VCaP (cell line): Measurements from ENCODE around the gene BOD1L2.

Source experiments
- H3K27ac ChIP-seq: fragments of 450-650 bp; 2 replicates; pipeline ENCODE4 v1.5.1; 2017
- CTCF ChIP-seq: fragments of 450-650 bp; conservative IDR thresholded peaks from 2 replicates; pipeline ENCODE4 v1.5.1; 2017; ENCODE audit warnings: mild to moderate bottlenecking, moderate library complexity

Gene BOD1L2

GRCh38 chr18:57125627-57126026, 21.3 kb upstream of the BOD1L2 start:
- TF ChIP-seq CTCF, result no peak
- no peak overlapping the region for H3K27ac ChIP-seq

DNA sequence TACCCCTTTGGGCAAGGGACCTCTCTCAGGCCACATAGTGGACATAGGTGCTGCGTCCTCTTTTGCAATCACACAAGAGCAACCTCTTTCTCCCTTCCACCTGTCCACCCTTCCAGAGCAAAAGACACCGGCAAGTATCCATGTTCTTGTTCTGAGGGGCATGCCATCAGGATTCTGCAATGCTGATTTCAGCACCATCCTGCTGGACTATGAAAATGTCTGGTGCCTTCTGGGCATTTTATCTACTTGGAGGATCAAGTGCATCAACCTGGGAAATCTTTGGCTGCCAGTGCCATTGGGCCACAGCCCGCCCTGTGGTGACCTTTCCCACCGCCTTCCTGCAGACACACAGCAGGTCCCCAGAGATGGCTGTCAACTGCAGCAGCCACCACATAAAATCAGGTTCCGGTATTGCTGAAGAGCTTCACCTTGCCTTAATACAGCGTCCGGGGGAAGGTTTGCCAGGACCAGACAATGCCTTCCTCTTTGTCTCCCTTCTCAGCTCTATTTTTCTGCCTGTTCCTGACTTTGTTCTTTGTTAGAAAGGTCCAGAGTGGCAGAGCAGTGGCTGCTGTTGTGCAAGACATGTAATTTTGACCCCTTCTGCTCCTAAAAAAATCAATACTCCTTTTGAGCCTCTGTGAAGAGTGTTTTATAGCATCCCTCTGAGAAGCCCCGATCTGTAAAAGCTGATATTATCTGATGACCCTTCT, 18.5 kb upstream of the BOD1L2 start:
- TF ChIP-seq CTCF, result no peak
- H3K27ac ChIP-seq, result no peak overlapping the region

- TF ChIP-seq CTCF, result no peak
Observed at GRCh38 chr18:57131101-57131500, 15.8 kb upstream of the BOD1L2 start.

GRCh38 chr18:57131782-57132181, 15.1 kb upstream of the BOD1L2 start:
- H3K27ac ChIP-seq, result no peak overlapping the region
- TF ChIP-seq CTCF, result no peak

More at GRCh38 chr18:57131101-57131500, 15.8 kb upstream of the BOD1L2 start:
- H3K27ac ChIP-seq, result no peak overlapping the region

- no peak overlapping the region for H3K27ac ChIP-seq
- no peak for TF ChIP-seq CTCF
Observed at GRCh38 chr18:57134618-57135135, 12.2 kb upstream of the BOD1L2 start.

- H3K27ac ChIP-seq, result no peak overlapping the region
- TF ChIP-seq CTCF, result peak; percentile 45
Observed at GRCh38 chr18:57135699-57136098, 11.2 kb upstream of the BOD1L2 start.

DNA sequence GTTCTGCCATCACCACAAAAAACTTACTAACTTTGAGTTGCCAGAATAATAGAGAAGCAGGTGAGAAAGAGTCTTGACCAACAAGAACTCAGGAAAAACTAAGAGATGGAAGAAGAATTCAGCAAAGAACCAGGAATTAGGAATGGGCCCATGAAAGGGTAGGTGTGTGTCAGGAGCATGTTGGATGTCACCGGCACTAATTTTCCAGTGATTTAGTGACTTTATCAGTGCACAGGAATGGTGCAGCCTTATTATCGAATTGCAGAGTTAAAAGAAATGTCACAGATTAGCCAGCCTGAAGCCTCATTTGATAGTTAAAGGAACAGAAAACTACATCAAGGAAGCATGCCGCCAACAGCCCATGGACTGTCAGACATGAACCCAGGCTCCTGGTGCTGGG, 9.0 kb upstream of the BOD1L2 start:
- no peak overlapping the region for H3K27ac ChIP-seq
- TF ChIP-seq CTCF, result no peak
